Skeletal muscle cell (primary cell): ENCODE results near the gene CHST11.

Experiments
- DNase-seq: peaks from one replicate; pipeline ENCODE4 v3.0.0-alpha.2; 2010; ENCODE audit warnings: low read depth
- H3K4me3 ChIP-seq: 2 replicates; pipeline ENCODE4 v1.5.1; 2011; ENCODE audit warnings: low read depth, mild to moderate bottlenecking, control low read depth, low read length, moderate library complexity

The CHST11 gene

DNA sequence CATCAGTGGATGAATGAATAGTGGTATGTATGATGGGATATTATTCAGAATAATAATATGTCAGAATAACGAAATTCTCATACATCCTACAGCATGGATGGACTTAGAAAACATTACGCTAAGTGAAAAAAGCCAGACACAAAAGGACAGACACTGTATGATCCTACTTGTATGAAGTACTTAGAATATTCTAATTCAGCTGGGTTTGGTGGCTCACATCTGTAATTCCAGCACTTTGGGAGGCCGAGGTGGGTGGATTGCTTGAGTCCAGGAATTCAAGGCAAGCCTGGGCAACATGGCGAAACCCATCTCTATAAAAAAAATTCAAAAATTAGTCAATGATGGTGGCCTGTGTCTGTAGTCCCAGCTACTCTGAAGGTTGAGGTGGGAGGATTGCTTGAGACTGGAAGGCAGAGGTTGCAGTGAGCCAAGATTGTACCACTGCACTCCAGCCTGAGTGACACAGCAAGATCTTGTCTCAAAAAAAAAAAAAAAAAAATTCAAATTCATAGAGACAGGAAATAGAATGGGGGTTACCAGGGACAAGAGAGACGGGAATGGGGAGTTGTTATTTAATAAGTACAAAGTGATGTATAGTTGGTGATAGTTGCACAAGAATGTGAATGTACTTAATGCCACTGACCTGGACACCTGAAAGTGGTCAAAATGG is 132.3 kb downstream of the CHST11 start:
- no peak overlapping the region for H3K4me3 ChIP-seq
- DNase-seq: no peak

DNA sequence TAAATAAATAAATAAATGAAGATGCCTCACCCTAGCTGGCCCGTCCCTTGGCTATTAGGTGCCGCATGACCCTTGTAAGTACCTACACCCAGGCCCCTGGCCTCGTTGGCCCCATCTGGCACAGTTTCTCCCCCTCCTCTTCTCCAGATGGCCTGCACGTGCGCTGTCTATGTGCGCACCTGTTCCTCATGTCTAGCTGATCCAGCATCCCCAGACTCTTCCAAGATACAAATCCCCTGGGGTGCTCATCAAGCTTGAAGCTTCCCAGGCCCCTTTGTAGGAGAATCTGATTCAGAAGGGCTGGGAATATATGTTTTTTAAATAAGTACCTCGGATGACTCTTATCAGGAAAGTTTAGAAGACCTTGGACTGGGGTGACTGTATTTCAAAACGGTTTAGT is 133.3 kb downstream of the CHST11 start:
- no peak for DNase-seq
- H3K4me3 ChIP-seq: no peak overlapping the region

DNA sequence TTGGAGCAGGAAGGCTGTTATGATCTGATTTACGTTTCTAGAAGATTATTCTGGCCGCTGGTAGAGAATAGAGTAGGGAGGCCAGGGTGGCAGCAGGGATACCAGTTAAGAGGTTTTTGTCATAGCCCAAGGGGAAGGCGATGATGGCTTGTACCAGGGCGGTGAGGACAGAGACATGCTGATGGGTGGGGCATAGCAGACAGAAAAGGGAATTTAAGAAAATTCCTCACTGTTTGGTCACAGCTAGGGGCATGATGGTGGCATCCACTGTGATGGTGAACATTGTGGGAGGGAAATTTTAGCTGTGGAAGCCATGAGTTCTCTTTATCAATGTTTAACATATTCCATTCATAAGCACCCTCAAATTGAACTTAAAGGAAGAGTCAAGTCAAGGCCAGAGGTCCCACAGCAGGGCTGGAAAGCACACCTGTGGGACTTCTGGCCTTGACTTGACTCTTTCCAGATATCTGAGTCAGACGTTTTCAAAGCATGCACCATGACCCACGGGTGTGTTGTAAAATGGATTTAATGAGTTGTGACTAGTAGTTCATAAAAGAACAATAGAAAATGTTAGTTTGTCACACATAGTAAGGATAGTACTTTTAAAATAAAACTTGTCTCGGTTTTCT is 134.6 kb downstream of the CHST11 start:
- DNase-seq: no peak
- H3K4me3 ChIP-seq: no peak overlapping the region

DNA sequence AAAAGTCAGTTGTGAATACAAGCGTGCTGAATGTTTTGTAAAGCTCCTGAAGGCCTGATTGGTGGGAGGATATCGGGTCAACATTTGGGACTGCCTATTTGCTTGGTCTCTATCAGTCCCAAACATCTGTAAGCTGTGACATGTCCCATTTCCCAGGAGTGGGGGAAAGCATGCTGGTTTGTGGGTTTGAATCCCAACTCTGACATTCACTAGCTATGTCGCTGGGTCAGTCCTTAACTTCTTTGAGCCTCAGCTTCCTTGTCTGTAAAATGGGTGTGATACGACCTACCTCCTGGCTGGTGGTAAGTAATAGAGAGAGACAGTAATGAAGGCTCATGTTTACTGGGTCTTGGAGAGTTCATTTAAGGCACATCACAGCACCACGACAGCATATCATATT is 136.7 kb downstream of the CHST11 start:
- H3K4me3 ChIP-seq: no peak overlapping the region
- no peak for DNase-seq

DNA sequence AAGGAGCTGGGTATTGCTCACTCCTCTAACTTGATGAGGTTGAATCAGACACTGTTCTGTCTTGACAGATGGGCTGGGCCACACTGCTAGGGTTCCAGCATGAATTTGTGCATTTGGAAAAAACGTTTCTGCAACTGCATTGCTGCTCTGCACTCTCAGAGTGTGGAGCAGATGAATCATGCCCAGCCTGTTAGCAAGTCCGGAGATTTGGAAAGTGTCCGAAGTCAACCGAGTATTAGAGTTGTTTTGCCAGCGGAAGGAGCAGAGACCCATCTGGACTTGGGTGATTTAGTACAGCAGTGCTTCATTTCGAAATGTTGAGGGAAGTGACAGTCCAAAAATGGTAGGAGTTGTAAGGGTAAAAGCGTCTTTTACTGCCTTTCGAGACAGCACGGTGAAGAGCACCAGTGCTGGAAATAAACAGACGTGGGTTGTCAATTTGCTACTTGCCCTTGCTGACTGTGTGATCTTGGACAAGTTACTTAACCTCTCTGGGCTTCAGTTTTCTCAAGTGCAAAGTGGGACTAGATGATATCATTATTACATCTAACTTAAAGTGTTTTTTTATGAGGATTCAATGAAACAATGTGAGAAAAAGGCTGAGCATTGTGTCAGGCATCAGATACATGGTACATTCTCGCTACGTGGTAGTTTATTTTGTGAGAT is 139.5 kb downstream of the CHST11 start:
- H3K4me3 ChIP-seq: no peak overlapping the region

DNA sequence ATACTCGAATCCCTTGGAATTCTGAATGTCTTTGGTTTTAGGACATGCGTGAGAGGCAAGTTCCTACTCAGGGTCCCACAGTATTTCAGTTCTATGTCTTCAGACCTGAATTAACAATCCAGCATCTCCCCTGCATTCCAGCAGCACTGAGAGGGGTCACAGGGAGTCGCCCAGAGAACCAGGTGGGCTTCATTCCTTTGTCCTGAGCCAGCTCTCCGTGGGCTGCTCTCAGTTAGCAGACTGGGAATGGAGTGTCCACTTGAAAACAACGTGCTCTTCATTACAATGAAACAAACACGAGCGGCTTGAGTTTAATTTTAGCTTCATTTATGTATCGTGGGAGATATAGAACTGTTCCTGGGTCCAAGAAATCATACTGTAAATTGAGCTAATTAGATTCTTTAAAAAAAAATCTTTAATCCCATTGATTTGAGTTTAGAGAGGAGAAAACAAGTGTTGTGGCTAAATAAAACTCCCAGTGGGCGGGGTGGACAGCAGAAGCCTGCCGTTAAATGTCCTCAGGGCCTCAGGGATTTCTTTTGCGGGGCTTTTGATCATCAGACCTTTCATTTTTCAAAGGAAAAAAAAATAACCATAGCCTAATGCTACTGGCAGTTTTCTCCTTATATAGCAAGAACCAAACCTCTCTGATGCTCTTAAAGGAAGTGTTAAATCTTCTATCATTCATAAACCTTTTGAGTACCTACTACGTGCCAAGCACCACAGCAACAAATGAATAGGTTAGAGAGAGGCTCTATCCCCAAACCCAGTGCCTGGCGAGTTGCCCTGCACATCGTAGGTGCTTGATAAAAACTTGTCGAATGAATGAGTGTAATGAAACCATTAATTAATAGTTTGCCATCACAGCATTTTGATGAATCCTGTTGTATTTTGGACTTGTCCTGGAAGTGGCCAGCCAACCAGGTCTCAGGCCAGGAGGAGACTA is 140.4 kb downstream of the CHST11 start:
- H3K4me3 ChIP-seq: no peak overlapping the region
- DNase-seq: no peak

More for the DNA sequence above, 139.5 kb downstream of the CHST11 start:
- peak; percentile 92 for DNase-seq

DNA sequence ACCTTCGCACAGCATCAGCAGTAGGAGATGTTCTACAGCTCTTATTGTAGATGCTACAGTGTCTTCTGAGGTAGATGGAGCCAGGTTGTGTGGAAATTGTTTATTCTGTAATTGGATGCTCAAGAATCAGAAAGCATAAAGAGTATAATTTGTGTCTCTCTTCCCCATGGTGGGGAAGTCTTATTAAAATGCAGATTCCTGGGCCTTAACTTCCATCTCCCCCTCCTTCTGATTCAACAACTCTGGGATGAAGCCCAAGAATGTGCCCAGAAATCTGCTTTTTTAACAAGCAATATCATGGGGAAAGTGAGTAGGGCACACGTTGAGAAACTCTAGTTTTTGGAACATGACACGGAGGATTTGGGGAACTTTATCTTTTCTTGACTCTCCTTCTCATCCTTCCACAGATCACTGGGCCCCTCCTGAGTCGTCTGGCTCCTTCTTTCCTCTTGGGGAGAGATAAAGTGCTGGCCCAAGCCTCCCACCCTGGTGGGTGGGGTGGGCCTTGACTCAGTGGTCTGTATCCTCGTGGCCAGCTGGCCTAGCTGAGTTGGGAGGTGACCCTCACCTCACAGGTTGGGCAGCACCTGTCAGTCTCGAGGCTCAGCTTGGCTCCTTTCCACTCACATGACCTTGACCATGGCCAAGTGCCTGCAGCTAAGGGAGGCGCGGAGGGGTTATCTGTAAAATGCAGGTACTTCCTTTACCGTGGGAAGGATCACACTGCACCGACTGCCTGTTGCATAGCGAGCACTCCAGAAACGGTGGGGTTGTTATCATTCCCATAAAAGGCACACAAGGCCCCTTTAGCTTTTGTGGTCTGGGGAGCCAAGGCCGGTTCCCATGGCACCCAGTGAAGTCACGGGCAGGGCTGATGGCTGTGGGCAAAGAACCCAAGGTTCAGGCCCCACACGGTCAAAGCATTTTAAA is 141.9 kb downstream of the CHST11 start:
- H3K4me3 ChIP-seq: no peak overlapping the region
- no peak for DNase-seq

DNA sequence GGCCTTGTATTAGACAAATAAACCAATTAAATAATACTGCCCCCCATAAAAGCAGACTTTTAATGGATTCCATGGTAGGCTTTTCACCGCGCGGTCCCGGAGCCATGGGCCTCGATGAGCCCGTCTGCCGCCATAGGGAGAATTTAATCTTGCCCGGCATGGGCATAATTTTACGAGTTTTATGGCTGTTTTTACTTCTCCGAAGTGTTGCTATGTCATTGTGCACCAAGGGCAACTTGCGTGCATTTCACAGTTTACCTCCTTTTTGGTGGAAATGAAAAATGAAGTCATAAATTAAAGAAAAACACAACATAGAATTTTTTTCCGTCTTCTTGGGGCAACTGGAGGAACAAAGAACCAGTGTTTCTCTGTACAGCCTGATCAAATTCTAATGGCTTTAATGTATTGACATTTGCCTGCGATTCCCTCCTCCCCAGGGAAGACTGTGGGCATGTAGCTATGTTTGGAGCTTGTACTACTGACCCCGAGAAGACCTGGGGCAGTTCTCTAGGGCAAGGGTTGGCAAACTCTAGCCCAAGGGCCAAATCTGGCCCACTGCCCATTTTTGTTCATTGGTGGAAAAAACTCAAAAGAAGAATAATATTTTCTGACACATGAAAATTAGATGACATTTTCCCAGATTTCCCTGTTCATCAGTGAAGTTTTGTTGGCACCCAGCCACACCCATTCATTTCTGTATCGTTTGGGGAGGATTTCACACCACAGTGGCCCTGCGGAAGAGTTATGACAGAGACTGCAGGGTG is 142.7 kb downstream of the CHST11 start:
- no peak overlapping the region for H3K4me3 ChIP-seq
- no peak for DNase-seq

DNA sequence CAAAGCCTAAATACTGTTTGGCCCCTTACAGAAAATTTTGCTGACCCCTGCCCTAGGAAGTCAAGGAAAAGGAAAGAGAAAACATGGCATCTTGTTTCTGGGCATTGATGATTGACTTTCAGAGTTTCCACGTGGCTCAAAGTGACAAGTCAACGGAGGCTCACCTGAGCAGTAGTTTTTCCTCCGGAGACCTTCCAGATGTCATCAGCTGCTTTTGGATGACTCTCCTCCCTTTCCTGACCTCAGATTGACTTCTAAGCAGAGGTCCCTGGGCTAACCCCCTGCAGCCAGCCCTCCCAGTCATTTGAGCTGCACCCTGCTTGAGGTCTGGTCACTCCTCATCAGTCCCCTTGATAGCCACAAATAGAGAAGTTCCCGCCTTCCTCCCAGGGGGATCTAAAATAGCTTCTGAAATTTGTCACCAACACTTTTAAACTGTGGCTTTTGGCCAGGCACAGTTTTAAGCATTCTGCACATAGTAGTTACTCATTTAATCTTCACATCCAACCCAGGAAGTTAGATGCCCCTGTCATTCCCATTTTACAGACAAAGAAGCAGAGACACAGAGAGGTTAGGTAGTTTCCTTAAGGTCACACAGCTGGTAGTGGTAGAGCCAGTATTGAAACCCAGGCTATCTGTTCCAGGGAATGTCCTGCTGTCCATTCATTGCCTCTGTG is 143.4 kb downstream of the CHST11 start:
- no peak for DNase-seq
- no peak overlapping the region for H3K4me3 ChIP-seq

DNA sequence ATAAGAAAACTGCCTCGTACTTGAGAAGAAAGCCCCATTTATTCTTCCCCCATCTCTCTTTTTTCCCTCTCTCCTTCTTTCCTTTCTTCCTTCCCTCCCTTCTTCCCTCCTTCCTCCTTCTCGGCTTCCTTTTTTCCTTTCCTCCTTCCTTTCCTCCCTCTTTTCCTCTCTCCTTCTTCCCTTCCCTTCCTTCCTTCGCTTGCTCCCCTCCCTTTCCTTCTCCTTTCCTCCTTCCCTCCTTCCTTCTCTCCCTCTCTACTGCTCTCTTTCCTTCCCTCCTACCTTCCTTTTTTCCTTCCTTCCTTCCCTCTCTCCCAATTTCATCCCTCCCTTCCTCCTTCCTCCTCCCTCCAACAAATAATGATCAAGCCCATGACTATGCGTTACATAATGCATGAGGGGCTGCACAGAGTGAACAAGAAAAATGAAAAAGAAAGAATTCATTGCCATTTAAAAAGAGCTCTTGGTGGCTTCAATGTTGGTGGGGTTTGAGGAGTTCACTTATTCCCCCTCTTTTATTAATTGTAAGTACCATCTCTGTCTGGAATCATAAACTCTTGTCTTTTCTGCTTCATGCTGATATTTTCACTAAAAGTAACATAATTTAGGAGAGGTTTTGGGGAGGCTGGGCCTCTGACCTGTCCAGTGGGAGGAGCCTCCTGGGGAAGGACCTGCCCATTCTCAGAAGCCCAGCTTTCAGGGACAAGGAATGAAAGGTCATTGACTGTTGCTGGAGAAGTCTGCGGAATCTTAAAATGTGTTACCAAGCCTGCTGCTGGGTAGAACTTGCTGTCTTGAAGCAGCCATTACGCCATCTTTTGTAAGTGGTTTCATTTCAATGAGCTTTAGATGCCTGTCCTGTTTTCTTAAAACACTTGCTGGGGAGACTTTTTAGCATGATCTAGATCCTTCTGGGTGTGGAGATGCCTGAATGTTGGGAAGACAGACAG is 144.3 kb downstream of the CHST11 start:
- no peak overlapping the region for H3K4me3 ChIP-seq
- DNase-seq: no peak

DNA sequence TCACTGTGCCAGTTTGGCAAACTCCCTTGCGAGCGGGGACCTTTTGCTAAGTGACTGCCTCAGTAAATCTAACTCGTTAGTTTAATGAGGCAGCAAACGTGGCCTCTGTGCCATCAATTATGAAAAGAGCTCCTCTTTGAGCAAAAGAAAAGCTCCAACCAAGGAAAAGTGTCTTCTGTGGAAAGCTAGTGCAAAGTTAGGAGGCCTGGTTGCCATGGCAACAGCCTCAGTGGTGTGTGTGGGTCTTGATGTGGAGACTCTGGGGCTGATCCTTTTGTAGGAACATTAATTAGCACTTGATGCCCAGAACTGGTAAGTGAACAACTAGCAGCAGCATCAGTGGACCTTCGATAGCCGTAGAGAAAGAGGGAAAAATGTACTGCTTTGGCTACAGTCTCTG is 145.7 kb downstream of the CHST11 start:
- H3K4me3 ChIP-seq: no peak overlapping the region
- no peak for DNase-seq

DNA sequence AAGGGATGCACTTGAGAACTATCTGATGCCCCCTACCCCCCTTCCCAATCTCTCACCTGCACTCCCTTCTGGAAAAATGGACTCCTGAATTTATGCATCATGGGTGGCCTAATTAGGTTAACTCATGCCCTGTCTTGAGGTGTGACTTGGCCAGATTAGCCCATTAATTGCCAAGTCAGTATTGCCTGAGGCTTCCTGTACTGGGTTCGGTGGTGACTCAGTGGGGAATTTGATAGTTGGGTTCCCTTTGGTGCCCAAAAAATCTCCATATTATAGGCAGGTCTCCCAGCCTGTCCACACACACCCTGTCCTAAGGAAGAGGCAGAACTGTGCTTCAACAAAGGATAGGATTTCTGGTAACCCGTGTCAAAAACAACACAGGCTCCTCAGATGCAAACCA is 146.1 kb downstream of the CHST11 start:
- H3K4me3 ChIP-seq: no peak overlapping the region
- no peak for DNase-seq

DNA sequence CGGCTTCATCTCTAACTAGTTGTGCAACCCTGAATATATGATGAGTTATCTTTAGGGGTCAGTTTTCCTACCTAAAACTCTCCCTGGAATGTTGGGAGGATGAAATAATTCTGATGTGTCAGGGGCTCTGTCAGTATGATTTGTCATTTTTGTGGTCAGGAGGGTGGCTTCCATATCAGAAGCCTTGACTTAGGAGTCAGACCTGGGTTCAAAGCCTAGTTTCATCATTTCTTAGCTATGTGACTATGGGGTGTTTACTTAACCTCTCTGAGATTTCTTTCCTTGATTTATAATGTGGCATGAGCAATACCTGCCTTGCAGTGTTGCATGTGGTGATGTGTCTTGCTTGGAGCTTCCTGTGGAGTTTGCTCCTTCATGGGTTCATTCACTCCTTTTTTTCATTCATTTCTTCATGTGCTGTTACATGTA is 146.8 kb downstream of the CHST11 start:
- H3K4me3 ChIP-seq: no peak overlapping the region
- no peak for DNase-seq

DNA sequence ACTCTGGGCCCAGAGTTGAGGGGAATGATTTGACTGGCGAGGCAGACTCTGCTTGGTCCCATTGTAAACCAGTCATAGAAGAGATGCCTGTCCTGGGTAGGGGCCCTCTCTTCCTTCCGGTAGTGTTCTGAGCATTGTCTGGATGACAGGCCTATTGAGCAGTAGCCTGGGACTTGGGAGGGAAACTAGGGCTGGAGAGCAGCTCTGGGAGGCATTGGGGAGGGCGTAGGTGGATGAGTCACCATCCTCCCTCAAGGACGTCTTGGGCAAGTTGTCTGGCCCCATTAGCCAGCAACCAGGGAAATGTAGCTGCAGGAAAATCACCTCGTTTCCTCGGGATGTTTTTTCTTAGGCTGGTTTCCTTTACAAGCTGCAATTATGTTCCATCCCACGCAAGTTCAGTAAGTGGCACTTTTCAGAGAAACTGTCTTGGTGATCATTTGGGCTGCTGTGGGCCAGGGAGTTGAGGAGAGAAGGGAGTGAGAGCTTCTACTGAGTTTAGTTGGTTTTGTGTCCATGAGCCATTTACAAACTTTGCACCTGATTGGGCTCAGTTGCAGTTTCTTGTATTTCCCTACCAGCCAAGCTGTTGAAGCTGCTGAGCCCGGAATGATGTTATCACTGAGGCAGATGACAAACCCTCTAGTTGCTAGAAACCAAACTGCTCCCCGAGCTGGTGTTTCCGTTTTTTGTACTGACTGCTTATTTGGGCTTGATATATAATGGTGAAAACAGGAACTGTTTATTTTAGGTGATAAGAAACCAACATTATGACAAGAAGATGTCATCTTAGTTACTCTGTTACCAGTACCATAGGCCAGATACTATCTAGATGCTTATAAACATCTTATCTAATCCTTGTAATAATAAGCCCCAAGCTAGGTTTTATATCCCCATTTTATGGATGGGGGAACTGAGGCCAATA is 147.6 kb downstream of the CHST11 start:
- H3K4me3 ChIP-seq: peak overlapping the region; percentile 10
- DNase-seq: peak; percentile 97

DNA sequence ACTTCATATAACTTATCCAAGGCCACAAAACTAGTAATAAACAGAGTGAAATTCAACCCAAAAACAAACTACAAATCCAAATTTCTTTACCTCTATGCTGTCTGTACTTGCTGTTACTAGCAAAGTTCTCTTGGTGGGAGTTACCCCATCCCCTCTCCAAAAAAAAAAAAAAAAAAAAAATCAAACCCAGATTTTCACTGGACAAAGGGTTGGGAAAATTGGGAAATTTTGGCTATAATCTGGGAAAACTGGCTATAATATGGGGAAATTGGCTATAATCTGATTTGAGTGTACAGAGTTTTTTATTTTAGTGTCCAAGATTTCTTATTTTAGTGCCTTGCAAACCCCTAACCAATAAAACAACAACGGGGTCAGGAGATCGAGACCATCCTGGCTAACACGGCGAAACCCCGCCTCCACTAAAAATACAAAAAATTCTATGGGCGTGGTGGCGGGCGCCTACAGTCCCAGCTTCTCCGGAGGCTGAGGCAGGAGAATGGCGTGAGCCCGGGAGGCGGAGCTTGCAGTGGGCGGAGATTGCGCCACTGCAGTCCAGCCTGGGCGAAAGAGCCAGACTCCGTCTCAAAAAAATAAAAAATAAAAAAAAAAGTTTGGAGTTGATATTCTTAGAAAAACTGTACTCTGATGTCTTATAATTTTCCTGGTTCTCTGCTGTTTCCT is 148.4 kb downstream of the CHST11 start:
- no peak for DNase-seq
- H3K4me3 ChIP-seq: no peak overlapping the region
